DOHH2 (cell line): ENCODE measurements around the gene CARNS1.

ENCODE experiments used
- H3F3A ChIP-seq: fragments of 200-600 bp; sonication (generic), shearing (Covaris generic); 2 replicates; pipeline ENCODE4 v1.6.0; 2016; ENCODE audit warnings: antibody characterized with exemption, mild to moderate bottlenecking; ENCODE audit not compliant: control insufficient read depth, insufficient read depth
- H3K27ac ChIP-seq: fragments of 200-600 bp; sonication (generic); 2 replicates; pipeline ENCODE4 v1.5.1; 2014; ENCODE audit warnings: low read depth, mild to moderate bottlenecking, low read length, moderate library complexity
- H3K27me3 ChIP-seq: fragments of 200-600 bp; sonication (generic); 2 replicates; pipeline ENCODE4 v1.6.1; 2014; ENCODE audit warnings: mild to moderate bottlenecking, low read length, mixed read lengths; ENCODE audit not compliant: control insufficient read depth
- H3K36me3 ChIP-seq: fragments of 200-600 bp; sonication (generic); 2 replicates; pipeline ENCODE4 v1.6.1; 2014; ENCODE audit warnings: mild to moderate bottlenecking, low read length, moderate library complexity, mixed read lengths; ENCODE audit not compliant: control insufficient read depth
- H3K4me1 ChIP-seq: fragments of 200-600 bp; sonication (generic); 2 replicates; pipeline ENCODE4 v1.6.1; 2014; ENCODE audit warnings: mild to moderate bottlenecking, low read length, mixed read lengths; ENCODE audit not compliant: control insufficient read depth
- H3K4me2 ChIP-seq: fragments of 200-600 bp; sonication (generic); 2 replicates; pipeline ENCODE4 v1.6.0; 2014; ENCODE audit warnings: mild to moderate bottlenecking, low read length, moderate library complexity
- H3K4me3 ChIP-seq: fragments of 200-600 bp; sonication (generic); 2 replicates; pipeline ENCODE4 v1.5.1; 2014; ENCODE audit warnings: mild to moderate bottlenecking, low read length, mixed read lengths
- H3K79me2 ChIP-seq: fragments of 200-600 bp; sonication (generic); 2 replicates; pipeline ENCODE4 v1.6.1; 2014; ENCODE audit warnings: mild to moderate bottlenecking, low read length, mixed read lengths; ENCODE audit not compliant: control insufficient read depth
- H3K9me2 ChIP-seq: fragments of 200-600 bp; sonication (generic); replicated peaks from 2 replicates; pipeline ENCODE4 v1.6.1; 2014; ENCODE audit warnings: mild to moderate bottlenecking, low read length, mixed read lengths; ENCODE audit not compliant: control insufficient read depth
- H3K9me3 ChIP-seq: fragments of 200-600 bp; sonication (generic); 2 replicates; pipeline ENCODE4 v1.6.1; 2014; ENCODE audit warnings: antibody characterized with exemption, low read length, mixed read lengths; ENCODE audit not compliant: control insufficient read depth, insufficient read depth
- H4K20me1 ChIP-seq: fragments of 200-600 bp; sonication (generic); 2 replicates; pipeline ENCODE4 v1.6.0; 2014; ENCODE audit warnings: low read depth, mild to moderate bottlenecking, antibody characterized with exemption, low read length, moderate library complexity; ENCODE audit not compliant: control insufficient read depth, insufficient read depth
- CTCF ChIP-seq: fragments of 200-600 bp; sonication (generic); IDR thresholded peaks from one replicate; pipeline ENCODE4 v1.5.1; 2014; ENCODE audit warnings: antibody characterized with exemption, mild to moderate bottlenecking, low read depth, low read length; ENCODE audit not compliant: poor library complexity, severe bottlenecking
- EZH2phosphoT487 ChIP-seq: fragments of 200-600 bp; sonication (generic); IDR thresholded peaks from 2 replicates; pipeline ENCODE4 v1.6.1; 2017; ENCODE audit warnings: borderline replicate concordance, mild to moderate bottlenecking, antibody characterized with exemption, low read length, moderate library complexity, mixed read lengths

The CARNS1 gene

GRCh38 chr11:67445515-67445914, 30.0 kb downstream of the CARNS1 start:
- peak overlapping the region; percentile 90 for H3K4me2 ChIP-seq
- H3K9me2 ChIP-seq = no peaks in the 10 kb centered on the region

GRCh38 chr11:67448220-67448609, 32.7 kb downstream of the CARNS1 start:
- Histone ChIP-seq H3K9me3 (no peaks in the 10 kb centered on the region), H3K36me3 (no peaks in the 10 kb centered on the region), H3F3A (peaks cover 23% of the 10 kb centered on the region), H3K4me1 (peaks cover 73% of the 10 kb centered on the region), H3K4me3 (no peak overlapping the region), H4K20me1 (no peaks in the 10 kb centered on the region), H3K9me2 (no peaks in the 10 kb centered on the region), H3K27ac (peak overlapping the region; percentile 4; the same call in 1 of the 2 replicates), H3K4me2 (no peak overlapping the region), H3K27me3 (no peaks in the 10 kb centered on the region), H3K79me2 (peaks cover 18% of the 10 kb centered on the region)
- TF ChIP-seq EZH2phosphoT487 (no peak), CTCF (no peak)

More at GRCh38 chr11:67445515-67445914, 30.0 kb downstream of the CARNS1 start:
- TF ChIP-seq EZH2phosphoT487 (no peak), CTCF (no peak)
- H3K9me3 ChIP-seq = no peaks in the 10 kb centered on the region
- peaks cover 44% of the 10 kb centered on the region for H3F3A ChIP-seq
- no peaks in the 10 kb centered on the region for H4K20me1 ChIP-seq
- no peaks in the 10 kb centered on the region for H3K27me3 ChIP-seq
- H3K36me3 ChIP-seq = peaks cover 15% of the 10 kb centered on the region
- peaks cover 86% of the 10 kb centered on the region for H3K4me1 ChIP-seq
- peaks cover 18% of the 10 kb centered on the region for H3K79me2 ChIP-seq
- peak overlapping the region; percentile 68 for H3K4me3 ChIP-seq
- peak overlapping the region; percentile 92 for H3K27ac ChIP-seq

GRCh38 chr11:67449116-67449844, 33.8 kb downstream of the CARNS1 start:
- no peaks in the 10 kb centered on the region for H4K20me1 ChIP-seq
- H3K9me3 ChIP-seq = no peaks in the 10 kb centered on the region
- no peaks in the 10 kb centered on the region for H3K27me3 ChIP-seq
- peak overlapping the region; percentile 55 for H3K27ac ChIP-seq
- peaks cover 17% of the 10 kb centered on the region for H3F3A ChIP-seq
- no peaks in the 10 kb centered on the region for H3K9me2 ChIP-seq
- peaks cover 69% of the 10 kb centered on the region for H3K4me1 ChIP-seq
- H3K79me2 ChIP-seq = peaks cover 18% of the 10 kb centered on the region
- H3K4me3 ChIP-seq = no peak overlapping the region
- H3K4me2 ChIP-seq = peak overlapping the region; percentile 49
- no peaks in the 10 kb centered on the region for H3K36me3 ChIP-seq
- no peak for TF ChIP-seq CTCF
- TF ChIP-seq EZH2phosphoT487 = no peak
